Measurements from ENCODE around the gene ISYNA1. TPM values are rescaled to one million over a fixed set of nuclear protein-coding genes. Genes with fewer than 3 reads are reported as not detected.
A peak's percentile ranks its signal among the peaks of the same experiment; 100 is the strongest.

The ISYNA1 gene
- total RNA-seq, 4 donors from 2014 or later, result 5.3 to 26.4 (median 14.0) TPM

GRCh38 chr19:18418483-18419194 is 19.3 kb downstream of the ISYNA1 start:
- no peak for TF ChIP-seq POLR2A (IDR thresholded peaks at IDR 0.05)
- TF ChIP-seq CTCF (IDR thresholded peaks at IDR 0.05), result no peak
- Histone ChIP-seq H3K27me3 (peaks cover 0 to 13% of the 10 kb centered on the region in 2 donors), H3K9me3 (no peaks in the 10 kb centered on the region), H3K4me1 (peaks cover 11 to 85% (median 58%) of the 10 kb centered on the region in 4 donors), H3K4me3 (peak overlapping the region; percentile 60 to 81 (median 70)), H3K36me3 (no peaks in the 10 kb centered on the region), H3K27ac (peak overlapping the region; percentile 78 to 91 (median 86))
- DNase-seq, result peak in 1 of 3 donors; percentile 71

- TF ChIP-seq CTCF (IDR thresholded peaks at IDR 0.05), result no peak
- TF ChIP-seq POLR2A (IDR thresholded peaks at IDR 0.05), result no peak
- Histone ChIP-seq H3K4me3 (peak overlapping the region; percentile 18 to 81 (median 53)), H3K9me3 (no peaks in the 10 kb centered on the region), H3K27ac (peak overlapping the region; percentile 78 to 91 (median 86)), H3K36me3 (no peaks in the 10 kb centered on the region), H3K27me3 (peaks cover 0 to 13% of the 10 kb centered on the region in 2 donors), H3K4me1 (peaks cover 11 to 79% (median 54%) of the 10 kb centered on the region in 4 donors)
- DNase-seq, result peak in 1 of 3 donors; percentile 46
These were observed 19.9 kb downstream of the ISYNA1 start for GRCh38 chr19:18418029-18418482.

- H3K27ac ChIP-seq, result peak overlapping the region; percentile 78 to 91 (median 86)
- TF ChIP-seq CTCF (IDR thresholded peaks at IDR 0.05) (no peak), POLR2A (IDR thresholded peaks at IDR 0.05) (no peak)
- no peaks in the 10 kb centered on the region for H3K36me3 ChIP-seq
- peak in 1 of 3 donors; percentile 81 for DNase-seq
- H3K9me3 ChIP-seq, result no peaks in the 10 kb centered on the region
- peak overlapping the region; percentile 18 to 81 (median 53) for H3K4me3 ChIP-seq
- H3K27me3 ChIP-seq, result peaks cover 0 to 13% of the 10 kb centered on the region in 2 donors
- peaks cover 11 to 75% (median 47%) of the 10 kb centered on the region in 4 donors for H3K4me1 ChIP-seq
These were observed 20.5 kb downstream of the ISYNA1 start for GRCh38 chr19:18417250-18418028.

- peak in 2 of 3 donors; percentile 80 to 86 for DNase-seq
- no peak for TF ChIP-seq POLR2A (IDR thresholded peaks at IDR 0.05)
- TF ChIP-seq CTCF (IDR thresholded peaks at IDR 0.05), result no peak
- Histone ChIP-seq H3K9me3 (no peaks in the 10 kb centered on the region), H3K27me3 (peaks cover 0 to 13% of the 10 kb centered on the region in 2 donors), H3K36me3 (no peaks in the 10 kb centered on the region), H3K27ac (peak overlapping the region; percentile 78 to 91 (median 86)), H3K4me1 (peaks cover 11 to 69% (median 45%) of the 10 kb centered on the region in 4 donors), H3K4me3 (peak overlapping the region; percentile 18 to 81 (median 53))
These were observed 21.1 kb downstream of the ISYNA1 start for GRCh38 chr19:18416778-18417249.

- Histone ChIP-seq H3K4me3 (peak overlapping the region in 2 of 4 donors; percentile 22 to 25), H3K36me3 (no peaks in the 10 kb centered on the region), H3K27ac (peak overlapping the region; percentile 78 to 91 (median 86)), H3K27me3 (peaks cover 0 to 13% of the 10 kb centered on the region in 2 donors), H3K4me1 (peaks cover 11 to 55% (median 43%) of the 10 kb centered on the region in 4 donors), H3K9me3 (no peaks in the 10 kb centered on the region)
- DNase-seq, result peak in 2 of 3 donors; percentile 55 to 70
- TF ChIP-seq POLR2A (IDR thresholded peaks at IDR 0.05), result no peak
- TF ChIP-seq CTCF (IDR thresholded peaks at IDR 0.05), result no peak
These were observed 22.6 kb downstream of the ISYNA1 start for GRCh38 chr19:18415178-18415867.

Data from Peyer's patch (tissue), 4 donors.